Mononuclear cell (primary cell): Measurements from ENCODE around the gene MEF2D. TPM values are rescaled to one million over a fixed set of nuclear protein-coding genes. Genes with fewer than 3 reads are reported as not detected.

Source experiments
- H3K27me3 ChIP-seq: 2 replicates; pipeline ENCODE4 v1.6.0; 2011; ENCODE audit warnings: low read length, control low read depth; ENCODE audit not compliant: insufficient read depth
- H3K4me1 ChIP-seq: 2 replicates; pipeline ENCODE4 v1.5.1; 2011; ENCODE audit warnings: mild to moderate bottlenecking, low read length, control low read depth; ENCODE audit not compliant: insufficient read depth
- H3K4me3 ChIP-seq: 2 replicates; pipeline ENCODE4 v1.5.1; 2011; ENCODE audit warnings: mild to moderate bottlenecking, low read length, moderate library complexity
- H3K9me3 ChIP-seq: 2 replicates; pipeline ENCODE4 v1.5.1; 2011; ENCODE audit warnings: low read depth, mild to moderate bottlenecking, control low read depth, low read length
- total RNA-seq: library from RNA; depleted of rRNA; stranded (reverse); fragments of >200 nt; gene quantifications from one replicate; pipeline ENCODE4 v1.2.3, GENCODE V29; 2012

Gene MEF2D
- total RNA-seq, 1 donor = 52.7 TPM

DNA sequence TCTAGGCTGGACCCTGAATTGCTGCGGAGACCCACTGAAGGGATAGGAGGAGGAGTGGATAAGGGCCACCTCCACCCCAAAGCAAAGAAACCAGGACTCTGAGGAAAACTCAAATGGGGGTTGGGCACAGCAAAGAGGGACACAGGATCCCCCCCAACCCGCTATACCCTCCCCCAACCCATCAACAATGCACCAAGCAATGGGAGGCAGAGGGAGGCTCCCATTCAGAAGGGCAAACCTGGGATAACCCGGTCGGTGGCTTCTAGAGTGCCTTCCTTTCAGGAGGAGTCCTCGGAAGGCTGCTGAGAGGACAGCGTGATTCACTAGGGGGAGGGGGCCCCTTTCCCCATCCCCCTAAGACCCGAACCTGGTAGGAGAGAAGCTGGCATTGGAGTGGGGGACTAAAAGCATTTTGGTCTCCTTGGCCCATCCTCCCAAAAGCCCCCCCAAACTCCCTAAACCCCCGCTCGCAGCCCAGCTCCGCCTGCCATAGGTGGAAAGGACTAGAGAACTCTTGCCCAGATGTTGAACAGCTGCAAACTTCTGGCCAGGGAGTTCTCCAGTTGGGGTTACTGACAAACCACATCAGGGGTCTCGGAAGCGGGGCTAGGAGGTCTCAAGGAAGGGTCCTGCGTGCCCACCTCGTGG, 1.3 kb downstream of the MEF2D start:
- Histone ChIP-seq H3K4me1 (peaks cover 85% of the 10 kb centered on the region), H3K27me3 (no peaks in the 10 kb centered on the region), H3K9me3 (no peaks in the 10 kb centered on the region), H3K4me3 (peak overlapping the region; percentile 99)

DNA sequence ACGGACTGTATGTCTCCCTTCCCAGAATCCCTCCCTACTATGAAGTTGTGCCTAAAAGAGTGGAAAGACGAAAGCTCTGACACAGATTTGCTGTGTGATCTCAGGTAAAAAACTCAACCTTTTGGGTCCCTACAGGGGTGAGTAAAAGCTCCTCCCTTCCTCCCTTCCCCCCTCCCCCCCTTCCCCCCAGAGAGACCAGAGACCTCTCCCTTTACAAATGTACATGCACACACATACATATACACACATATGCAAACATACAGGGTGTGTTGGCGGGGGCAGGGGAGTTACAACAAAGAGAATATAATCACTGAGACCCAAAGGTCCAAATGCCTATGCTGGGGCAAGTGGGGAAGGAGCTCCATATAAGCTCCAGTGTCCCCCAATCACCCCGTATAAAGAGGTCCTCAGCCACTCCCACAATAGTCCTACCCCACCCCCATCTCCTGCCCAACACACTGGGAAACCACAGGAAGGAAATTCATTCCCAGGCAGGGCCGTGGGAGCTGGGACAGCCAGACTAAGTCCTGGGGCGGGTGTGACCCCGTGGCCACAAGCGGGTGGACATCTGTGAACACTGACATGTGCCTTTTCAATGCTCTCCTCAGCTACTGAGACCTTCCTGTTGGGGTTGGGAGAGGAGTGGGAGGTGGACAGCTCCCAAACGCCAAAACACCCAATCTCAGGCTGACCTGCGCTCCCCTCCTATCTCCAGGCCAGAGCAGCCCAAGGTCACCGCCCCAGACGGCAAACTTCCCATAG, 2.0 kb downstream of the MEF2D start:
- Histone ChIP-seq H3K27me3 (no peaks in the 10 kb centered on the region), H3K4me1 (peaks cover 85% of the 10 kb centered on the region), H3K9me3 (no peaks in the 10 kb centered on the region), H3K4me3 (peak overlapping the region; percentile 99)

DNA sequence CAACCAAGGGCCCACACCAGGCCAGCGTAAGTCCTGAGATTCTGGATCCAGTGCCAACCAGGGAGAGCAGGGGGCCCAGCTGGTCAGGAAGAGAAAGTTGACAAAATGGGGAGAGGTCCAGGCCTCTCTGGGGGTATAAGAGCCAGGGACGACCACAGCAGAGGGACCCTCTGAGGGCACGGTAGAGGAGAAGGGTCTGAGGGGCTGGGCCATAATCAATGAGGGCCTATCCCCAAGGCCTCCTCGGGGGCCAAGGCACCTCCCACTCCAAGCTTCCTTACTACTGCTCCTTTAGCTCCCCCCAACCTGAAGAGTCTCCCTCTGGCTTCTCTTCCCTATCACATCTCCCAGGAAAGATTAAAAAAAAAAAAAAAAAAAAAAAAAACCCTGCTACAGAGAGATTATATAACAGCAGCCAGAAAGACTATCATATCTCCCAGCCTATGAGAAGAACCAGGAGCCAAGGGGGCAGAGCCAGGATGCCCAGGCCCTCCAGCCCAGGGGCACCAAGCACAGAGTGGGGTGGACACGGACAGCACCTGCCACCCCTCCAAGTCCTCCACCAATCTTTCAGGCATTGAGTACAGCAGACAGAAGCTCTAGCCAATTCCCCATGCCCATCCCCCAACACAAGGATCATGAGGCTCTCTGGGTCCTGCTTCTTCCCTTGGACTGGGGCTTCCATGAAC, 2.7 kb downstream of the MEF2D start:
- Histone ChIP-seq H3K4me1 (peaks cover 85% of the 10 kb centered on the region), H3K4me3 (no peak overlapping the region), H3K27me3 (no peaks in the 10 kb centered on the region), H3K9me3 (no peaks in the 10 kb centered on the region)

DNA sequence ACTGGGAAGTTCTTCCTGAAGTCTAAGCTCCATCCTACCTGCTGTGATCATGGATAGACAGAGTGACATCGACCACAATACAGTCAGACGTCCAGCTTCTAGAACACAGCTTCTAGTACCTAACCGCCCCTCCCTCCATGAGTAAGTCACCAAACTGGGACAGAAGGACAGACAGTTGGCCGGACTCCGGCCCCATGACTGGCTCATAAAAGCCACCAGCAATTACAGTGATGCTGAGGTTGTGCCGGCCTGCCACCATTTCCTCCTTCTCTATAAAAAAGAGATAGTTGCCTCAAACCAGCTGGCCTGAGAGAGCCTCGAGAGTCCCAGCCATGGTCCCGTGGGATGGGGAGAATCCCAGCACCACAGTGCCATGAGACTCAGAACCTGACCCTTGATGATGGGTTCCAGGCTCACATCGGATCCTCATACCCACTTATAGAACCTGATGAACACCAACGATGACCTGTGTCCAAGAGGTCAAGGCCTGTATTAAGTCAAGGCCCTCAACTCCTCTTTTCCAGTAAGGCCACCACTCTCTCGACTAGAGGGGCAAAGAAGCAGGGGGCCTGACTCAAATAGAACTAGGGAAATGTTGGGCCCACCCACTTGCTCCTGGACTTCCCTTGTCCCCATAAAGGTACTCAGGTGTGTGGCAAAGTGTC, 3.4 kb downstream of the MEF2D start:
- no peak overlapping the region for H3K4me3 ChIP-seq
- H3K4me1 ChIP-seq = peaks cover 85% of the 10 kb centered on the region
- H3K9me3 ChIP-seq = no peaks in the 10 kb centered on the region
- H3K27me3 ChIP-seq = no peaks in the 10 kb centered on the region

DNA sequence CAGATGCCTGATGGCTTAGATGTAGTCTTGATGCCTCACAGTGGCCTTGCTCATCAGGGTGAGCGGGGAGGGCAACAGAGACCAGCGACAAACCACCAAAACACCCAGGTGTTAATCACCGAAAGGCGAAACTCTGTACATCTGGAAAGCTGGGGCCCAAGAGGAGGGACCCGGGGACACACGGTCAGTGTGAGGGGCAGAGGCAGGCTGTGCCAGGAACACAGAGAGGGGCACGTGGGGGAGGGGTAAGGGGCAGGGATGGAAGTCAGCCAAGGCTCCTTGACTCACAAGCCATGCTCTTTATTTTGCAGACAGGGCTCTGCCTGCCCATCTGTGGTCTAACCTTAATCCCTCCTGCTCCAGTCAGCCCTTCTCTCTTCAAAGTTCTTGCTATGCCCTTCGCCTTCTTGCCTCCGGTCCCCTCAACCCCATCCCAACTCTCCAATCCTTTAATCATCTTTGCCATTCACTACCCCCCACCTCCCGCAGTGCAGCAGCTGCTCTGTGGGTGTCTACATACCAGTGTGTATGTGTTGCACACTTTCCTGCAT, 4.3 kb downstream of the MEF2D start:
- H3K4me1 ChIP-seq = peaks cover 85% of the 10 kb centered on the region
- no peaks in the 10 kb centered on the region for H3K9me3 ChIP-seq
- no peak overlapping the region for H3K4me3 ChIP-seq
- H3K27me3 ChIP-seq = no peaks in the 10 kb centered on the region

DNA sequence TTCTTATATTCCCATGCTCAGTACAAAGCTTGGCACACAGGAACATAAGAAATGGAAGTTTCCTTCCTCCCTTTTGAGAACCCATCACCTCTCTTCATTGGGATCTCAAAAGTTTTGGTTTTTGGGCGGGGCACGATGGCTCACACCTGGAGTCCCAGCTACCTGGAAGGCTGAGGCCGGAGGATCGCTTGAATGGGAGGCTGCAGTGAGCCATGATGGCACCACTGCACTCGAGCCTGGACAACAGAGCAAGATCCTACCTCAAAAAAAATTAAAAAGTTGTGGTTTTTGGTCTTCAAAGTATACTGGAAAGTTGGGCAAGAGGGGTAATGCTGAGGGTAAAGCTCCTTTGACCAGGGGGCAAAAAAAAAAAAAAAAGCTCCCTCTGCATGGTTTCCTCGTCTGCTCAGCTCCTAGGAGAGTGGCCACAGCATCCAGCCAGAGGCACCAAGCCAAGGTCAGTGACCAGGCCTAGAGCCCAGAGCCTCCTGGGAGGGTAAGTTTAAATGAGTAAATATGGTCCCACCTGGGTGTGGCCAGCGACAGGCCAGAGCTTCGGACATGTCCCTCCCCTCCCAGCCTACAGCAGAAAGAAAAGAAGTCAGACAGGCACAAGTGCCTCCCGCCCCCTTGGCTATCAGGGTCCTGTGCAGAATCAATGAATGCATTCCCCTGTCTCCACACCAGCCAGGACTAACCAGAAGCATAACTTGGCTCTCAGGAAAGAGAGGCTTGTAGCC, 5.0 kb downstream of the MEF2D start:
- Histone ChIP-seq H3K4me3 (no peak overlapping the region), H3K9me3 (no peaks in the 10 kb centered on the region), H3K4me1 (peaks cover 89% of the 10 kb centered on the region), H3K27me3 (no peaks in the 10 kb centered on the region)

DNA sequence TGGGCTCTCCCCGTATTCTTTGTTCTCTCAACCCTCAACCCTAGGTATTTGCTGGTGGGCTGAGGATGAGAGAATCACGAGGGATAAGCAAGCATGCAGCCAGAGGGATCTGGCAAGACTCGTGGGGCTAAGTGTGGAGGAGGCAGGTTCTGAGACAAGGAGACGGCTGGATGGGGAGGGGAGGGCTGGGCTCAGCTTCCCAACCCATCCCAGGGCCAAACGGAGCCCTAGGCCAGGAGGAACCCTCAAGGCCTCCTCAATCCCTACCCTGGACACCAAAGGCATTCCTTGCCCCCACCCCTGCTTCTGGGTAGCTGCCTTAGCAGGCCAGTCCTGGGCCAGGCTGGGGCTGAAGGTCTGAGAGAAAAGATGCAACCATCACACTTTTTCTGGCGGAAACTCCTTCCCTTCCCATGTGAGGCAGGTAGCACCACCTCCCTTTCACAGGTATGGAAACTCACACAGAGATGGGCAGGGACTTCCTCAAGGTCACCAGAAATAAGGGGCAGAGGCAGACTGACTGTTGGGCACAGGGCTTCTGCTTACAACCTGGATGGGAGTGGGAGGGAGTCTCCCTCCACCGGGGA, 6.2 kb downstream of the MEF2D start:
- Histone ChIP-seq H3K4me1 (peaks cover 100% of the 10 kb centered on the region), H3K9me3 (no peaks in the 10 kb centered on the region), H3K27me3 (no peaks in the 10 kb centered on the region), H3K4me3 (no peak overlapping the region)

DNA sequence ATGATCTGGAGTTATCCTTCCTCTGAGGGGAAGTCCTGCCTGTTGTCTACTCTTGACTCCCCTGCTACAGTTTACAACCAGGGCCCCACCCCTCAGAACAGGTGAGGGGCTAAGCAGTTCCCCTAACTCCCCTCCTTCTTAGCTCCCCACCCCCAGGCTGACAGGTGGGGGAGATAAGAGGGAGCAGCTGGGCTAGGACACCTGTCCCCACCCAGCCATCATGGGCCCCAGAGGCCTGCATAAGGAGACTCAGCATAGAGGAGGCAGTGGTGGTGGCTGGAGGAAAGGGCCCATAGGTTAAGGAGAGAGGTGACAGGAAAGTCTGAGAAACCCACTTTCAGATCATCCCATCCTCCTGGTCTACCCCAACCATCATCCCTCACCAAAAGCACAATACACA, 6.8 kb downstream of the MEF2D start:
- Histone ChIP-seq H3K27me3 (no peaks in the 10 kb centered on the region), H3K4me1 (peaks cover 100% of the 10 kb centered on the region), H3K9me3 (no peaks in the 10 kb centered on the region), H3K4me3 (no peak overlapping the region)

DNA sequence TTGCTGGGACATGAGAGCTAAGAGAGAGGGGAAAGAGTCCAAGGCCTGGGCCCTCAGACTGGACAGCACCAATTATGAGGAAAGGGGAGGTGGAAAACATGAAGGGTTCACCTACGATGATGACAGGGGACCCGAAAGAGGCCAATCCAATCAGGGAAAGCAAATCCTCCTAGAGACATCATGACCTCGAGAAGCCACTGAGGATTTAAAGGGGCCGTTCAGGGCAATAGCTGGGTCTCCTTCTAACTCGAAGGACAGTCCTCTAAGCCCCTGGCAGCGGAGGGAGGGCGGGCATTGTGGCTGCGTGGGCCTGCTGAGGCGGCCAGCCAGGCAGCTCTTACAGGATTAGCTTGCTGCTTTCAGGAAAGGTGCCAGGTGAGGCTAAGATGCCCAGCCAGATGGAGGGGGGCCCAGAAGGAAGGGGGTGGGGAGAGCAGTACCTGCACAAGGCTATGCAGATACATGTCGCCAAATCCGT, 7.4 kb downstream of the MEF2D start:
- H3K4me1 ChIP-seq = peaks cover 100% of the 10 kb centered on the region
- no peaks in the 10 kb centered on the region for H3K9me3 ChIP-seq
- H3K4me3 ChIP-seq = no peak overlapping the region
- H3K27me3 ChIP-seq = no peaks in the 10 kb centered on the region

DNA sequence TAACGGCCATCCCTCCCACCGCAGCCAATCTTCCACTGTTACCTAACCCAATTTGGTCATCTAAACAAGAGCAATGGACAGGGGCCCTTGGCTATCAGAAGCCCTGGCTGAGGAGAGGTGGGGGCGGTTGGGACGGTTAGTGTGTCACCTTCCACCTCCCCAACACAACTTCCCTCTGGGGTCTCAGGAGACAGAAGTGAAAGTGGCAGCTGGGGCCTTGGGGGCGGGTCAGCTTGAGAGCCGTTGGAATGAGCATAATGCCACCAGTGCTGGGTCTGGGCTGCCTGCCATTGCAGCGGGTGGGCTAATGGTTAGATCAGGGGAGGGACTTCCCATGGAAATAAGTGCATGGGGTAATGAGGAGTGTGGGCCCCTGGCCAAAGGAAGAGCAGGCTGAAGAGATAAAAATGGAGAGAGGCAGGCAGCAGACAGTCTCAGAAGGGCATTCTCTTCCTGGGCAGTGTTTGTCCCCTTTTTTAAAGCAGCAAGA, 7.9 kb downstream of the MEF2D start:
- Histone ChIP-seq H3K4me3 (no peak overlapping the region), H3K4me1 (peaks cover 100% of the 10 kb centered on the region), H3K27me3 (no peaks in the 10 kb centered on the region), H3K9me3 (no peaks in the 10 kb centered on the region)

DNA sequence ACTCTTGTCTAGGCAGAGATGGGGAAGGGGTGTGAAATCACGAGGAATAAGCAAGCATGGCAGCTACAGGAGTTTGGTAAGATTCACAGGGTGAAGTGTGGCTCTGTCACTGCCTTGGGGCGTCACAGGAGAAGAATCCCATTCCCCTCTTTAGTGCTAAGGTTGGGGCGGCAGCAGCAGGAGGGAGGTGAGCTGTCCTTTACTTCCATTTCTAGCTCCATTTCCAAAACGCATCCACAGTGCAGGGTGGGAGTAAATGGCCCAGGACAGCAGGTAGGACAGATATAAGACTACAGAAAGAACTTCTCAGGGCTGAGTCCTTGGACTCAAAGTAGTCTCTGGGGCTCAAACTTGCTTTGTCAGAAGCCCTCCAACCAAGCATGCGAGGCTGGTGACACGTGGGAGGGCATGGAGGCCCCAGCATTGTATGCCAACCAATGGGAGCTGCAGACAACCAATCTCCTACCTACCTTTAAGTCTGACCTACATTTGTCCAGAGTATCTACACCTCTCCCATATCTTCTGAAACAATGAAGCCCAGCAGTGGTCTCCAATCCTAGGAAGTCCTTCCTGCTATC, 8.5 kb downstream of the MEF2D start:
- no peak overlapping the region for H3K4me3 ChIP-seq
- H3K4me1 ChIP-seq = peaks cover 100% of the 10 kb centered on the region
- H3K27me3 ChIP-seq = no peaks in the 10 kb centered on the region
- H3K9me3 ChIP-seq = no peaks in the 10 kb centered on the region

DNA sequence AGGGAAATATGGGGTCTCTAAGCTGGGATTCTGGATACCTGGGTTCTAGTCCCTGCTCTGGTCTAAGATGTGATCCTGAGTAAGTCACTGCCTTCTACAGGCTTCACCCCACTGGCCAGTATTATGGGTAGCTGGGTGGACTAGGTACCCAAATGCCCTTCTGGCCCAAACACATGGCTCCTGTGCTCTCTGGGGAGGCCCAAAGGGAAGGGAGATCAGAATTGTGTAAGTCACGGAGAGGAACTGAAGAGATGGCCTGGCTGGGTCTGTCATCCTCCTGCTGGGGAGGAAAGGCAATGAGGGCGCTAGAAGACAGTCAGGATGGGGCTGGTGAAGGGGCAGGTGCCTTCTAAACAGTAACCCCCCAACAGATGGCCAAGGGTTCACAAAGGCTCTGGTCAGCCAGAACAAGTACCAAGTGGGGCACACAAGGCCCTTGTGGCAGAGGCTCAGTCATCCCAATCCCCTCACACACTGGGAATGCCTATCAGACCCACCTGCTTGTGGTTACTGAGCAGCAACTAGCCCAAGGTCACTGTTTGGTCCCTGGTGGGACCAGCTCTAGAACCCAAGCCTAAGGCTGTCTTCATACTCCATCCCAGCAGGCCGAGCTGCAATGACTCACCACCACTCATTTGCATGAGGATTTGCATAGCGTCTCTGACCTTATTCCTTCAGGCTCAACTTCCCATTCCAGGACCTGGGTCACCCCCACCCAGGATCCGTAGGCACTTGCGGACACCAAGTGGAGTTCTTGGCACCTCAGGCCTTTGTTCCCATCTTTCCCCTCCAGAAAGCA, 9.2 kb downstream of the MEF2D start:
- Histone ChIP-seq H3K9me3 (no peaks in the 10 kb centered on the region), H3K4me3 (no peak overlapping the region), H3K4me1 (peaks cover 100% of the 10 kb centered on the region), H3K27me3 (no peaks in the 10 kb centered on the region)

DNA sequence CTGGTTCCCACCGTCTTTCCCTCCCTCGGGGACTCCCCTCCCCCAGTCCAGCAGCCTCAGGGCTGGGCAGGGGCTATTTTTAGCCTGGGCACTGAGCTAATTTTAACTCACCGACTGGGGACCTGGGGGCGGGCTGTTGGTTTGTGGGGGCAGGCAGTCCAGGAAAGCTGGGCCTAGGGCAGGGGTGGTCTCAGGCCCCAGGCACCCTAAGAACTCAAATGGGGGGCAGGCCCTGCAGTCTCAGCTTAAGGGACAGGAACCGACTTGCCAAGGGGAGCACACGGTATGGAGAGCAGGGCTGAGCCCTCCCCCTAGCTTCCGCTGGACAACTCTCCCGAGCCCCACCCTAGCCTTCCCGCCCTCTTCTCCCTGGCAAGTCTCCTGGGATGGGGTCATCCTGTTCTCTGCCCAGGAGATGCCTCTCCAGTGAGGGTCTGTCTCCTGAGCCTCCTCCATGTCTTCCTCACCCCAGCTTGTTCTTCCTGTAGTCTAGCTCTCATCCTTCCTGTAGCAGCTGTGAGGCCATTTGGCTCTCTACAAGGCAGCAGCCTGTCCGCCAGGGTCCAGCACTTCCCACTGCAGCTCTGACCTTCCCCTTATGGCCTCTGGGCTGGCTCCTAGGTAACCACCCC, 10.1 kb downstream of the MEF2D start:
- no peak overlapping the region for H3K4me3 ChIP-seq
- no peaks in the 10 kb centered on the region for H3K27me3 ChIP-seq
- peaks cover 97% of the 10 kb centered on the region for H3K4me1 ChIP-seq
- H3K9me3 ChIP-seq = no peaks in the 10 kb centered on the region
